SU-DHL-6 (cell line): ENCODE measurements around the gene DDX10.

Experiments used
- H2AFZ ChIP-seq: fragments of 200-600 bp; sonication (generic); 2 replicates; pipeline ENCODE4 v1.6.1; 2014; ENCODE audit warnings: low read depth, mild to moderate bottlenecking, moderate library complexity, mixed read lengths, antibody characterized with exemption, low read length; ENCODE audit not compliant: severe bottlenecking
- H3F3A ChIP-seq: fragments of 200-600 bp; shearing (Covaris generic); 2 replicates; pipeline ENCODE4 v1.6.0; 2016; ENCODE audit warnings: antibody characterized with exemption, mild to moderate bottlenecking; ENCODE audit not compliant: insufficient read depth
- H3K27ac ChIP-seq: fragments of 200-600 bp; sonication (generic); 2 replicates; pipeline ENCODE4 v1.5.1; 2016; ENCODE audit warnings: low read depth, mild to moderate bottlenecking, low read length, moderate library complexity, mixed read lengths
- H3K27me3 ChIP-seq: fragments of 200-600 bp; sonication (generic), shearing (Covaris generic); 2 replicates; pipeline ENCODE4 v1.6.0; 2014; ENCODE audit warnings: mild to moderate bottlenecking, low read length
- H3K36me3 ChIP-seq: fragments of 200-600 bp; sonication (generic); 2 replicates; pipeline ENCODE4 v1.6.1; 2014; ENCODE audit warnings: mild to moderate bottlenecking, low read length, mixed read lengths
- H3K4me2 ChIP-seq: fragments of 300-600, 200-600 bp; shearing (Covaris generic), sonication (generic); 2 replicates; pipeline ENCODE4 v1.6.0; 2014; ENCODE audit warnings: low read length, low read depth, mild to moderate bottlenecking; ENCODE audit not compliant: poor library complexity, severe bottlenecking
- H3K4me3 ChIP-seq: fragments of 200-600 bp; sonication (generic); 2 replicates; pipeline ENCODE4 v1.5.1; 2014; ENCODE audit warnings: antibody characterized with exemption, low read length, mild to moderate bottlenecking, mixed read lengths; ENCODE audit not compliant: insufficient read depth, poor library complexity, severe bottlenecking
- H3K79me2 ChIP-seq: fragments of 200-600 bp; sonication (generic); 2 replicates; pipeline ENCODE4 v1.6.1; 2014; ENCODE audit warnings: mild to moderate bottlenecking, low read length, moderate library complexity; ENCODE audit not compliant: insufficient read depth
- H3K9ac ChIP-seq: fragments of 200-600 bp; sonication (generic); 2 replicates; pipeline ENCODE4 v1.7.0; 2014; ENCODE audit warnings: mild to moderate bottlenecking, low read length
- H3K9me2 ChIP-seq: fragments of 200-600 bp; sonication (generic); replicated peaks from 2 replicates; pipeline ENCODE4 v1.6.1; 2014; ENCODE audit warnings: low read length; ENCODE audit not compliant: insufficient read depth
- H3K9me3 ChIP-seq: fragments of 200-600 bp; sonication (generic); 2 replicates; pipeline ENCODE4 v1.6.1; 2014; ENCODE audit warnings: low read length, mixed read lengths; ENCODE audit not compliant: insufficient read depth
- H4K20me1 ChIP-seq: fragments of 200-600 bp; sonication (generic); 2 replicates; pipeline ENCODE4 v1.6.1; 2014; ENCODE audit warnings: low read depth, mild to moderate bottlenecking, antibody characterized with exemption, low read length, moderate library complexity, mixed read lengths
- CTCF ChIP-seq: fragments of 200-600 bp; sonication (generic); IDR thresholded peaks from one replicate; pipeline ENCODE4 v1.5.1; 2017; ENCODE audit warnings: antibody characterized with exemption, mild to moderate bottlenecking, low read length, moderate library complexity; ENCODE audit not compliant: insufficient read depth, poor library complexity, severe bottlenecking
- EZH2phosphoT487 ChIP-seq: fragments of 200-600 bp; sonication (generic), shearing (Covaris generic); conservative IDR thresholded peaks from 2 replicates; pipeline ENCODE4 v1.6.1; 2018; ENCODE audit warnings: mild to moderate bottlenecking, antibody characterized with exemption, low read length, moderate library complexity, mixed read lengths

The DDX10 gene

DNA sequence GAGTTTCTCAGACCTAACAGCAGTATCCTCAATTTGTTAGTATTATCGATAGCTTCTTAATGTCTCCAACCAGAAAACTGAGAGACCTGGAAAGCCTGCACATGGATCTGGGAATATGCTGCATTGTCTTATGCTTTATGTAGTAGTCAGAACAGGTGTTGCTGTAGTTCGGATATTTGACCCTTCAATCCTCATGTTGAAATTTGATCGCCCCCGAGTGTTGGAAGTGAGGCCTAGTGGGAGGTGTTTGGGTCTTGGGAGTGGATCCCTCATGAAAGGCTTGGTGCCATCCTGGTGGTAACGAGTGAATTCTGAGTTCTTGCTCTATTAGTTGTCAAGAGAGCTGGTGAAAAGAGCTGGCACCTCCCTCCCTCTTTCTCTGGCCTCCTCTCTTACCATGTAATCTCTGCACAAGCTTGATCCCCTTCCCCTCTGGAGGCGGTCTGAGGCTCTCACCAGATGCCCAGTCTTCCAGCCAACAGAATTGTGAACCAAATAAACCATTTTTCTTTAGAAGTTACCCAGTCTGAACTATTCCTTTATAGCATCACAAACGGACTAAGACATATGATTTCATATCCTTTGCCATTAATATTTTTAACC is 227.1 kb downstream of the DDX10 start:
- no peak for TF ChIP-seq CTCF
- no peak for TF ChIP-seq EZH2phosphoT487
- Histone ChIP-seq H3K9me3 (no peaks in the 10 kb centered on the region), H3K4me3 (no peak overlapping the region), H3K9me2 (no peaks in the 10 kb centered on the region), H3K4me2 (no peak overlapping the region), H3K79me2 (no peaks in the 10 kb centered on the region), H3K9ac (no peak overlapping the region), H2AFZ (no peak overlapping the region), H3K27ac (no peak overlapping the region), H3F3A (no peaks in the 10 kb centered on the region), H3K27me3 (no peaks in the 10 kb centered on the region), H3K36me3 (0 out of 2 replicates have a peak, but pooled peaks cover 3% of the 10 kb centered on the region), H4K20me1 (no peaks in the 10 kb centered on the region)

DNA sequence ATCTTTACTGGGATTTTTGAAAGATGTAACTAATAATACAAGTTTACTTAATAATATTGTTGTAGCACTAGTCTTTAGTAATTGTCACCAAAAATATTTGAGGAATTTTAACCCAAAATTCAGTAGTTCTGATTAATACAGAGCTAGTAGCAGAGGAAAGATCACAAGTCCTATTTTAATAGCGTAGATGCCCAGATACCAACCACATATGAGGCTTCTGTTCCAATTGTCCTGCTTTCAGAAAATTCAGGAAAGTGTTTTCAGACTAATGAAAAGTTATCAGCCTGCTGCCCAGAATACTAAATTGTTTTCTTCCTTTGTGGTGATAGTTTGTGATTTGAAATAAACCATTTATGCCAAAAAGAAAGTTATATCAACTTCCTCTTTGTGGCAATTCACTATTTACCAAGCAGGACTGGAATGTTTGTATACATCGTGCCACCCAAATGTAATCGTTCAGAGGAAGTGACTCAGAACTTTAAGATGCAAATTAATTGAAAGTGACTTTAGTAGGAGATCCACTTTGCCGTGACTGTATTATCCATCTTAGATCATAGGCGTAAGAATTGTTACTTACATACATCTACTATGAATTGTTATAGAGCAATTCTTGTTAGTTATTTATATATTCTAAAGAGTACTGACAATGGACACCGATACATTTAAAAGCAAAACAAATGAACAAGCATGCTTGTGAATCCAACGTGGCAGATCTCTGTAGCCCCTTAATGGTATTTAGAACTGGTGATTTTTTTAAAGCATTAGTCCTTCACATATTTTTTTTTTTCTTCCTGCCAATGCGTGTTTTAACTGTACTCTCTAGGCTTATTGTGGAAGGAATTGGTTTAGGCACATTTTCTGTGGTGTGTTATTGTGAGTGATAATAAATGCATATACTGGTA is 231.0 kb downstream of the DDX10 start:
- Histone ChIP-seq H4K20me1 (no peaks in the 10 kb centered on the region), H3K27ac (no peak overlapping the region), H3K9ac (no peak overlapping the region), H3K79me2 (no peaks in the 10 kb centered on the region), H2AFZ (no peak overlapping the region), H3K36me3 (0 out of 2 replicates have a peak, but pooled peaks cover 6% of the 10 kb centered on the region), H3K9me3 (no peaks in the 10 kb centered on the region), H3K27me3 (no peaks in the 10 kb centered on the region), H3K4me2 (no peak overlapping the region), H3K4me3 (no peak overlapping the region), H3F3A (no peaks in the 10 kb centered on the region), H3K9me2 (no peaks in the 10 kb centered on the region)
- TF ChIP-seq EZH2phosphoT487 (no peak), CTCF (no peak)

- Histone ChIP-seq H3K27me3 (no peaks in the 10 kb centered on the region), H3K27ac (no peak overlapping the region), H3K79me2 (no peaks in the 10 kb centered on the region), H3K9me3 (no peaks in the 10 kb centered on the region), H4K20me1 (no peaks in the 10 kb centered on the region), H3K4me2 (no peak overlapping the region), H3K9me2 (no peaks in the 10 kb centered on the region), H3F3A (no peaks in the 10 kb centered on the region), H2AFZ (no peak overlapping the region), H3K36me3 (0 out of 2 replicates have a peak, but pooled peaks cover 6% of the 10 kb centered on the region), H3K9ac (no peak overlapping the region), H3K4me3 (no peak overlapping the region)
- no peak for TF ChIP-seq CTCF
- TF ChIP-seq EZH2phosphoT487, result no peak
Measured at GRCh38 chr11:108897071-108897481, 232.2 kb downstream of the DDX10 start.
